GM19238 (cell line): ENCODE results near the gene NSDHL.

Experiments used
- DNase-seq: peaks from one replicate; pipeline ENCODE4 v3.0.0; 2011; ENCODE audit warnings: low spot score; ENCODE audit not compliant: insufficient read length

Gene NSDHL

DNA sequence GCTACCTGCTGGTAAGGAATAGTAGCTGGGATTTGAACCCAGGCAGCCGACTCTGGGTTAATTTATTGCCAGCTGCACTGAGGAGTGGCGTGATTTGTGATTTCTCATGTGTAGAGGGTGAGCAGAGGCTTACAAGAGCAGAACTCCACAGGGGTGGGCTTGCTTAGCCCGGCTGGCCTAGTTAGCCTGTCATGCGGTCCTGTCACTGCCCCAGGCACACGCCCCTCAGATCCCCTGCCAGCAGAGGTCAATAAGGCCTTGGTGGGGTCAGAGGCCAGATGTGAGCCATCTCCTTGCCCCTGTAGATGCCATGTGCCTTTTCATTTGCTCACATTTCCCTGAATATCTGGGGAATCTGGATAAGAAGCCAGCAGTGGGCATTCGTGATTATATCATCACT is 13.4 kb downstream of the NSDHL start:
- DNase-seq = no peak

DNA sequence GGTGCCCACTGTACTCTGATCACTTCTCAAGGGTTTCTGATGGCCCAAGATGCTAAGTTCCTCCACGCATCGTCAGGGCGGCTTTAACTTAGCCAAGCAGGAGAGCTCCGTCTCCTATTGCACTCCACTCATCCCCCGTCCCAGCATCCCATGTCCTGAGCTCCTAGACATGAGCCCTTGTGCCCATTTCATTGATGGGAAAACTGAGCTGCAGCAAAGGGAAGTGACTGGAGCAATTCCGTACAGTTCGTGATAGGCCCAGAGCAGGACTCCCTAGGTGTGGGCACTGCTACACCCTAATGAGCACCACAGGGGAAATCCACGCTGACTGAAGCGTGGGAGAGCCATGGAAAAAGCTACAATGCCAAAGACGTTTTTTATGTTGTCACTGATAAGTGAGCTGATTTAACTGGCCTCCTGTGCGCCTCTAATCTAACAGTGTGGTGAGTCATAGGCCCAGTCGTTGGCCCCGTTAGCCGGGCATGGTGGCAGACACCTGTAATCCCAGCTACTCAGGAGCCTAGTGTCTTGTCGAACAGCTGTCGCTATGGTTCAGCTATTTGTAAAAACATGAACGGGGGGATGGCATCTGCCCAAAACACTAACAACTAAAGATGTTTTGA is 14.9 kb downstream of the NSDHL start:
- no peak for DNase-seq

- DNase-seq = no peak
Observed at GRCh38 chrX:152847281-152847680, 16.4 kb downstream of the NSDHL start.

GRCh38 chrX:152850465-152850864 is 19.6 kb downstream of the NSDHL start:
- no peak for DNase-seq

GRCh38 chrX:152853986-152854385 is 23.1 kb downstream of the NSDHL start:
- DNase-seq = no peak

DNA sequence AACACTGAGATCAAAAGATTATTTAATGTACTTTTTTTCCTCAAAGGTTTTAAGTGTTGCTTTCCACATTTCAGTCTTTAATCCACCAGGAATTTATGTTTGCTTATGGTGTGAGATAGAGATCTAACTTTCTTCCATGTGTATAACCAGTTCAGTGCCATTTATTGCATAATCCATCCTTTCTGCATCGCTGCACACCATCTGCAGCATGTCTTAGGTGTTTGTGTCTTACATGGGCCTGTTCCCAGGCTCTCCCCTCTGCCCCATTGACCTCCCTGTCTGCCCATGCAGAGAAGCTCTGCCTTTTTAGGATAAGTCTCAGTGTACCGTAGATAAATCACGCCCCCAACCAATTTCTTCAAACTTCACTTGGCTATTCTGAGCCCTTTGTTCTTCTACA is 30.3 kb downstream of the NSDHL start:
- no peak for DNase-seq

DNA sequence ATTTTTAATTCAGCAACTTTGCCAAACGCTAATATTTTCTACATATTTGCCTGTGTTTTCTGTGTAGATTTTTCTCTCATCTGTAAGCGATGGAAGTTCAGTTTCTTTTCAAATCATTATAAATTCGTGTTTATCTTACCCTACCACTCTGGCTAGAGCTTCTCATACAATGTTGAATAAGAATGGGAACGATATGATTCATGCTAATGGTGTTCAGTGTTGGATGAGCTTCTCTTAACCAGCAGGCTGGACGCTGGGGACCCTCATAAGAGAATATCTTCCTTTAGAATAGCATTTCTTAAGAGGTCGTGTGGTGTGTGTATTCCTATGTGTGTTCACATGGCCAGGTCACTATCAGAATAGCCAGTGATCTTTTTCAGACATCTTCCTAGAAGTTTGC is 31.0 kb downstream of the NSDHL start:
- no peak for DNase-seq

DNA sequence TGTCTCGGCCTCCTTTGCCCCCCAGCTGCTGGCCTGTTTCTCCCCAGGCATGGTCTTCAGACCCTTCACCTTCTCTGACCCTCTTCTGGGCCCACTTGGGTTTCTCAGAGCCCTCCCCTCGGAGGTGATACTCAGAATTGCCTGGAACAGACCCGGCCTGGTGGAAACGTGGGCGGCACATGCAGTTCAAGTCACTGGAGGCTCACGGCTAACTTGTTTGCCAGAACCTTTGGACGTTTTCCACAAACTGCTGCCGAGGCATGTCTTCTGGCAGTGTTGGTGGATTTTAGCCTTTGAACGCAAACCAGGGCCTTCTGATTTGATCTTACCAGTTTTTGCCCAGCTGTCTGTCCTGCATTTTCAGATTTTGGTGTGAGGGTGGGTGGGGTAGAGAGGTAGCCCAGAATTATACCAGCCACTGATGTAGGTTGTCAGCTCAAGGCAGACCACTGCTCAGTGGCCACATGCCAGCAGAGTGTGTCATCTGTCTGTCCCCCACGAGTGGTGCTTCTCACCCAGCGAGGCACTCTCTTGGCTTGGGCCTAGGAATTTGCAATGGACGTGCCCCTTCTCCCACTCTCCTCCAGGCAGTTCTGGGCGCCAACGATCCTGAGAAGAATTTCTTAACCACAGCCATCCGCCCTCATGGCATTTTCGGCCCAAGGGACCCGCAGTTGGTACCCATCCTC is 34.5 kb downstream of the NSDHL start:
- DNase-seq = no peak

GRCh38 chrX:152866386-152866785 is 35.5 kb downstream of the NSDHL start:
- no peak for DNase-seq

- DNase-seq = no peak
Observed at GRCh38 chrX:152869972-152870371, 39.1 kb downstream of the NSDHL start.

DNA sequence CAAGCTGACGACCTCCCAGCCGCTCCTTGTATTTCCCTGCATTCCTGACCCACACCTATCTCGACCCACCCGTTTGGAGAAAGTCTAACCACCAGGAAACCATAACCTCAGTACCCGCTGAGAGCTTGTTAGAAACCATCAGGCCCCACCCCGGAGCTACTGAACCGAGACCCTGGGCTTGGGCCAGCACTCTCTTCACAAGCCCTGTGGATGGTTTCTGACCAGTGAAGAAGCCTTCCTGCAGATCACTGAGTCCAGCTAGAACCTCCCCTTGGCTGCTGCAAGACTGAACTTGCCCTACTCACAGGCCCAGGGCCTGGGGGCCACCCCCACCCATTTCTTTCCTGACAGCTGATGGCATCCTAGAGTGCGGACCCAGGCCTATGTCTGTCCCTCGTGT is 40.4 kb downstream of the NSDHL start:
- DNase-seq = no peak

DNA sequence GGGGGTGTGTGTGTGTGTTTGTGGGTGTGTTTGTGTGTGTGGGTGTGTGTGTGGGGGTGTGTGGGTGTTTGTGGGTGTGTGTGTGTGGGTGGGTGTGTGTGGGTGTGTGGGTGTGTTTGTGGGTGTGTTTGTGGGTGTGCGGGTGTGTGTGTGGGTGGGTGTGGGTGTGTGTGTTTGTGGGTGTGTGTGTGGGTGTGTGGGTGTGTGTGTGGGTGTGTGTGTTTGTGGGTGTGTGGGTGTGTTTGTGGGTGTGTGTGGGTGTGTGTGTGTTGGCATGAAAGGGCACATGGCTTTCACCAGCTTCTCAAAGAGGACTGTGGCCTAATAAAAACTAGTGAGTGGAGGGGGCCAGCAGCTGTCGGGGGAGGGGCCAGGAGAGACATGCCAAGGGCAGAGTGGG is 41.7 kb downstream of the NSDHL start:
- no peak for DNase-seq

DNA sequence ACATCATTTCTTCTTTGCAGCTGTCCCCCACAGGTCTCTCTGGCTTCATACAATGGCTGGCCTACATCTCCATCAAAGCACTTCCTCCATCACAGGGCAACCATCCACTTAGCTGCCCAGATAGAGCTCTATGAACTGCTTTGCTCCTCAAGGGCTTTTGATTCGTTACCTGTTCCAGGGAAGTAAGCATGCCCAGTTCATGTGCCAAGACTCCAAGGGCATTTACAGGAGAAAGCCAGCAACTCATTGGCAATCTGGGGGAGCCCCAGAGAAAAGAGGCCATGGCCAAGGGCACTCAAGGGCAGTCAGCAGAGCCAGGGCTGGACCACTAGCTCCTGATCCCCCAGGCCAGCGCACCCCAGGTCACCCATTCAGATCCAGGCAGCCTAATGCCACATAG is 42.5 kb downstream of the NSDHL start:
- DNase-seq = no peak

DNA sequence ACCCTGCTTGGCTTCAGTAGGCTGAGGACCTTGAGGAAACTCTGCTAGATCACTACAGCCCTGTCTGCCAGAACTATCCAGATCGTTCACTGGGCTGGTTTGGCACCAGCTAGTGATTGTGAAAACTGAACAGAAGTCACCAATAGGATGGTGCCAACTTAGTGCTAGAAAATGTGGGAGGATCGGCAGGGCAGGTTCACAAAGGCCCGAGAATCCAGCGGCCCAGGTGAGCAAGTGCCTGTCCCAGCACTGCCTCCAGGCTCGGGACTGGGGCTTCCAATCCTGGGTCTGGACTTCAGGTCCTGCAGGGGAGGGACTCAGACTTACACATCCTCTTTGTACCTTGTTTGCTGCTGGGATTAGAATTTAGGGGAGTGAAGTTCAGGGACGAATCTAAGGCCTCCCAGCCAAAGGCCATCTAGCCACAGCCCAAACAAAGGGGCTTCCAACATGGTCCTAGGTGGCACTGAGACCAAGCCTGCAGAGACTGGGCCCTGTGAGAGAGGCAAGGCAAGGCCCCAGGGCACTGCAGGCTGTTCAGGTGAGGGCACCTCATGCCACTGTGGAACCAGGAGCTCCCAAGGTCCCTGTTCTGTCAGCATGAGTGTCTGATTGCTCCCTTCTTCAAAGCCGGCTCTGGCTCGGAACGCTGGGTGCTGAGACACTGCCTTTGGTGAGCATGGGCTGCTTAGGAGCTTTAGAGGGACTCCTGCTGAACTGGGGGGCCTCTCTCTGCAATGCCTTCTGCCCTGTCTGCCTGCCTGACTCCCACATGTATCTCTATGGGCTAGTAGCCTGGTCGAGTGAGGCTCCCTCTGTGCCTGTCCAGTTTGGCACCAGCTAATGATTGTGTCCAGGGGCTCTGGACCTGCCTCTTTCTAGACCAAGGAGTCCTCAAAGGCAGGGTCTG is 46.3 kb downstream of the NSDHL start:
- DNase-seq = no peak

- no peak for DNase-seq
Observed at GRCh38 chrX:152878976-152879755, 48.3 kb downstream of the NSDHL start.

GRCh38 chrX:152881289-152881688 is 50.4 kb downstream of the NSDHL start:
- no peak for DNase-seq

DNA sequence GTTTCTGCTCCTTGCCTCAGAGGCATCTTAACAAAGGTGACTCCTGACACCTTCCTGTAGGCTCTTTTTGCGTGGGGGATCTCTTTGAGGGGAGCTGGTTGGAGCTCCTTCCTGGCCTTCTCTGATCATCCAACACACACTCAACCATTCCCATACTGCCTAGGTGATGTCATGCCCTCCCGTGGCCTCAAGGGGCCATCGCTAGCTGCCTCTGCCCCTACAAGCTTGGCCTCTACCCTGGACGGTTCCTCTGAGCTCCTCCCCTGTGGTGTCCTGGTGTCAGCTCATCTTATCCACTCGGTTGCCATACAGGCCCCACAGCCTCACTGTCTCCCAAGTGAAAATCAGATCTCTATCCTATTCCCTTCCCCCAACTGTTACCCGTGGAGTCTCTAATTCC is 53.3 kb downstream of the NSDHL start:
- DNase-seq = no peak

- DNase-seq = no peak
Observed at GRCh38 chrX:152886716-152887115, 55.9 kb downstream of the NSDHL start.

- DNase-seq = no peak
Observed at GRCh38 chrX:152892499-152892898, 61.6 kb downstream of the NSDHL start.

DNA sequence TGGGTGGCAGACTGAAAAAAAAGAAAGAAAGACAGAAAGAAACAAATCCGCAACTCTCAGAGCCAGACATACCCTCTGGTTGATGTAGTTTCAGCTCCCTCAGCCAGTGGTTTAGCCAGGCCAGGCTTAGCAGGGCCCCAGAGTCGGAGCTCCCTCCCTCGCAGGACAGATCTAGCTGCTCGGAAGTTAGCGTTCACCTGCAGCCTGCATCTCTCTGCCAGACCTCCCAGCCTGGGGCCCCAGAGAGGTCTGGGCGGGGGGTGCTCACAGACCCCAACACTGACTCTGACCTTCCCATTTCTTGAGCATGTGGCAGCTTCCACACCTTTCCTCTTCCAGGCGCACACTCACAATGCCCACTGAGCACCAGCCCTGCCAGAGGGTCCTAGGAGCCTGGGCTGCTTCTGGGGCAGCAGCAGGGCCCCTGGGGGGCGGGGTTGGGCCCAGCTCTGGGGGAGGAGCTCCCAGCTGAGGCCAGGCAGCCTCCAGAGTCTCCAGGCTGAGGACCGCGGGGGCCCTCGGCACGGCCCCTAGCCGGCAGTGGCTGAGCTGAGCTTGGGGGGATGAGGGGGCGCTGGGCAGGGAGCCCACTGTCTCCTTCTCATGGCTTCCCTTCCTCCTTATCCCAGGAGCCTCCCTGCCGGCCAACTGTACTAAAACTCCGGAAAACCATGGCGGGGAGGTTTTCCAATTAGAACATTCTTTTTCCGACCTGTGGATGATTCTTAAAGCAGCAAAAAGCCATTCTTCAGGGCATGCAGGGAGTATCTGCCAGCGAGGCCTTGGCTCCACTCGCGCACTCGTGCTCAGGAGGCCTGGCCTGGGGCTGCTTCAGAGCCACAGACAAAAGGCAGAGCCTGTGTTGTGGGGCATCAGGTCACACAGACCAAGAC is 62.4 kb downstream of the NSDHL start:
- DNase-seq = no peak
